Measurements from ENCODE around the gene ASH1L. TPM values are rescaled to one million over a fixed set of nuclear protein-coding genes. Genes with fewer than 3 reads are reported as not detected.

Gene ASH1L
- total and polyA plus RNA-seq, 2 donors from 2014 or later, result 4.2 to 68.5 TPM

- H3K36me3 ChIP-seq (ENCODE audit: control insufficient read depth in 2 of 3, insufficient read depth in 3 of 3, low read length in 3 of 3), result no peaks in the 10 kb centered on the region
- H3K27me3 ChIP-seq (ENCODE audit: control insufficient read depth, insufficient read depth, low read length), result no peaks in the 10 kb centered on the region
- no peak for TF ChIP-seq CTCF (IDR thresholded peaks at IDR 0.05; ENCODE audit: borderline replicate concordance, extremely low read depth, insufficient read depth)
- H3K9ac ChIP-seq (ENCODE audit: low read length in 3 of 3), result peak overlapping the region; percentile 59 to 81 (median 74)
- no peak for FAIRE-seq
- H3K4me1 ChIP-seq (ENCODE audit: control insufficient read depth in 2 of 3, insufficient read depth in 2 of 3, low read depth in 1 of 3, low read length in 3 of 3), result peaks cover 0 to 19% (median 7%) of the 10 kb centered on the region in 3 donors
- H3K9me3 ChIP-seq (ENCODE audit: control insufficient read depth in 2 of 3, insufficient read depth in 1 of 3, low read length in 3 of 3), result no peaks in the 10 kb centered on the region
- H3K4me3 ChIP-seq (ENCODE audit: low read length in 3 of 3), result peak overlapping the region; percentile 72 to 92 (median 75)
- H3K27ac ChIP-seq (ENCODE audit: low read depth in 2 of 2, low read length in 2 of 2), result peak overlapping the region; percentile 95 to 97
- peak; percentile 93 to 99 (median 96) for DNase-seq
- intact Hi-C loops (cut with DNase I), result no loop called here
These were observed 238.4 kb downstream of the ASH1L start for GRCh38 chr1:155324037-155324716.

DNA sequence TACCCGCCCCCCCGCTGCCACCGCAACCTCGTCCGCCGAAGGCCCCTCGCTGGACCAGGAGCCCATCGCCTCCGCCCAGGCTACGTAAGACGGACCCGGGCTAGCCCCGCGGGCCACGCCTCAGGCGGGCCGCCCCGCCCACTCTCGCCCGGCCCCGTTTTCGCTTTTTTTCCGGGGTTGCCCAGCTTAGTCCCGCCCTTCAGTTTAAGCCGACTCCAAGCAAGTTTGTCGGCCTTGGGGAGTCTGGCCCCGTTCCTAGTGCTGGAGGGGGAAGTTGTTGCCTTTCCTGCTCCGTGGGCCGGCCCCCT, 238.9 kb downstream of the ASH1L start:
- Histone ChIP-seq H3K27me3 (ENCODE audit: control insufficient read depth, insufficient read depth, low read length) (no peaks in the 10 kb centered on the region), H3K4me1 (ENCODE audit: control insufficient read depth in 2 of 3, insufficient read depth in 2 of 3, low read depth in 1 of 3, low read length in 3 of 3) (peaks cover 0 to 19% (median 7%) of the 10 kb centered on the region in 3 donors), H3K9me3 (ENCODE audit: control insufficient read depth in 2 of 3, insufficient read depth in 1 of 3, low read length in 3 of 3) (no peaks in the 10 kb centered on the region), H3K9ac (ENCODE audit: low read length in 3 of 3) (peak overlapping the region; percentile 59 to 81 (median 74)), H3K36me3 (ENCODE audit: control insufficient read depth in 2 of 3, insufficient read depth in 3 of 3, low read length in 3 of 3) (no peaks in the 10 kb centered on the region), H3K27ac (ENCODE audit: low read depth in 2 of 2, low read length in 2 of 2) (peak overlapping the region; percentile 95 to 97), H3K4me3 (ENCODE audit: low read length in 3 of 3) (peak overlapping the region; percentile 72 to 92 (median 75))
- FAIRE-seq (no peak), DNase-seq (peak; percentile 86 to 96 (median 93))
- intact Hi-C loops (cut with DNase I), result no loop called here
- TF ChIP-seq CTCF (IDR thresholded peaks at IDR 0.05; ENCODE audit: borderline replicate concordance, extremely low read depth, insufficient read depth), result no peak

DNA sequence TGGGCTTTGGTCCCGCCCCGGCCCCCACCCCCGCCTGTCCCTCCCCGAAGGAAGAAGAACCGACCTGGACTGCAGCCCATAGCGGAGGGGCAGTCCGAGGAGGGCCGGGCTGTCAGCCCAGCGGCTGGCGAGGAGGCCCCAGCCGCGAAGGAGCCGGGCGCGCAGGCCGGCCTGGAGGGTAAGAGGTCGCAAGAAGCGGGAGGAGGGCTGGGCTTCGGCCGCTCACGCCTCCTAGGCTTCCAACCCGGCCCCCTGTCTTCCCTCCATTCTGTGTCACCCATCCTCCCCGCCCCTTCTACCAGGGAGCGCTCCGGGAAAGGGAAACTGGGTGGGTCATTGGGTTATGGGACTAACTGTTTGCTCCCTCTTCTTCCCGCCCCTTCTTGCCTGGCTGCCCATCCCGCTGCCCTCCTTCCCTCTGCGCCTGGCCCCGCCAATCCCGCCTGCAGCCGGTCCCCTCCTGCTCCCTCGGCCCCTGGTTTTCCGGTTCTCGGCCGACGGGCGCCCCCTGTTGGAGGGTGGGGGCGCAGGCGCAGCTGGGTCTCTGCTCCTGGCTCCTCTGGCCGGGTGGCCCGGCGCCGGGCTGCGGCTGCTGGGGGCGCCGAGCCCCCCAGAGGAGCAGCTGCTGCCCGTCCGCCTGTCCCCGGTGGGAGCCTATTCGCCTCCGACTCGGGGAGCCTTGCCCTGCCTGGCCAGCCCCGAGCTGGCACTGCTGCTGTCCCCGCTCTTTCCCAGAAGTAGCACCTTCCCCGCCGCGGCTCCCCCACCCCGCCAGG, 239.5 kb downstream of the ASH1L start:
- no peak for FAIRE-seq
- peaks cover 0 to 19% (median 7%) of the 10 kb centered on the region in 3 donors for H3K4me1 ChIP-seq (ENCODE audit: control insufficient read depth in 2 of 3, insufficient read depth in 2 of 3, low read depth in 1 of 3, low read length in 3 of 3)
- peak overlapping the region; percentile 64 to 92 (median 64) for H3K4me3 ChIP-seq (ENCODE audit: low read length in 3 of 3)
- H3K27ac ChIP-seq (ENCODE audit: low read depth in 2 of 2, low read length in 2 of 2), result peak overlapping the region; percentile 95 to 97
- H3K9ac ChIP-seq (ENCODE audit: low read length in 3 of 3), result peak overlapping the region in 2 of 3 donors; percentile 51 to 57
- TF ChIP-seq CTCF (IDR thresholded peaks at IDR 0.05; ENCODE audit: borderline replicate concordance, extremely low read depth, insufficient read depth), result peak; percentile 91
- no peaks in the 10 kb centered on the region for H3K27me3 ChIP-seq (ENCODE audit: control insufficient read depth, insufficient read depth, low read length)
- no peaks in the 10 kb centered on the region for H3K9me3 ChIP-seq (ENCODE audit: control insufficient read depth in 2 of 3, insufficient read depth in 1 of 3, low read length in 3 of 3)
- H3K36me3 ChIP-seq (ENCODE audit: control insufficient read depth in 2 of 3, insufficient read depth in 3 of 3, low read length in 3 of 3), result peaks cover 0 to 5% (median 0%) of the 10 kb centered on the region in 3 donors
- peak; percentile 95 to 98 (median 96) for DNase-seq
- intact Hi-C loops (cut with DNase I), result no loop called here
